Rectal smooth muscle tissue (tissue), 1 donor: ENCODE results near the gene RAPGEF2.

Experiments
- H3K27ac ChIP-seq: one replicate; pipeline ENCODE4 v1.7.0; 2013; ENCODE audit warnings: low read depth, low read length, inconsistent platforms
- H3K27me3 ChIP-seq: one replicate; pipeline ENCODE4 v1.7.0; 2013; ENCODE audit warnings: low read length; ENCODE audit not compliant: control insufficient read depth, insufficient read depth
- H3K36me3 ChIP-seq: one replicate; pipeline ENCODE4 v1.7.0; 2013; ENCODE audit warnings: low read length; ENCODE audit not compliant: control insufficient read depth, insufficient read depth
- H3K4me1 ChIP-seq: one replicate; pipeline ENCODE4 v1.7.0; 2013; ENCODE audit warnings: low read length; ENCODE audit not compliant: control insufficient read depth, insufficient read depth
- H3K4me3 ChIP-seq: one replicate; pipeline ENCODE4 v1.7.0; 2013; ENCODE audit warnings: low read length
- H3K9ac ChIP-seq: one replicate; pipeline ENCODE4 v1.7.0; 2013; ENCODE audit warnings: low read length

The RAPGEF2 gene

DNA sequence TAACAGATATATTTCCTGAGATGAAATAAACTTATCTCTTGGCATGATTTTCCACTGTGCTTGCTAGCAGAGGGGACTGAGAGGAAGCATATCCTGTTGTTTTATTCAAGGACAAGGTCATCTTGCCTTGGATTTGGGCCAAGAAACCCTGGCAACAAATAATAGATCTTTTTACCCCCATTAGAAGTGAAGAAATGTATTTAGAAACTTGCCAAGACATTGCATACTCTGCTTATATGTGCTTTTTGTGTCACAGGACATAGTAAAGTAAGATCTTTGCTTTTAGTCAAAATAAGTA, 170.2 kb downstream of the RAPGEF2 start:
- no peaks in the 10 kb centered on the region for H3K36me3 ChIP-seq
- H3K27ac ChIP-seq, result no peak overlapping the region
- H3K27me3 ChIP-seq, result no peaks in the 10 kb centered on the region
- no peak overlapping the region for H3K4me3 ChIP-seq
- H3K9ac ChIP-seq, result no peak overlapping the region
- peaks cover 5% of the 10 kb centered on the region for H3K4me1 ChIP-seq

DNA sequence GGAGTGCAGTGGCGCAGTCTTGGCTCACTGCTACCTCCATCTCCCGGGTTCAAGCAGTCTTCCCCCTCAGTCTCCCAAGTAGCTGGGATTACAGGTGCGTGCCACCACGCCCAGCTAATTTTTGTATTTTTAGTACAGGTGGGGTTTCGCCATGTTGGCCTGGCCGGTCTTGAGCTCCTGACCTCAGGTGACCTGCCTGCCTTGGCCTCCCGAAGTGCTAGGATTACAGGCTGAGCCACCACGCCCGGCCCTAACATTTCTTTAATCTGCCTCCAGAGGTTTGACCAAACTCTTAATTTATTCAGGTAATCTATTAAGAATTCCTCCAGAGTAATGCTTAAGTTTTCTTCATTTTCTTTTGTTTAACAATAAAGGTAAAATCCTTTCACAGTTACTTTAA, 171.0 kb downstream of the RAPGEF2 start:
- Histone ChIP-seq H3K36me3 (no peaks in the 10 kb centered on the region), H3K9ac (no peak overlapping the region), H3K4me1 (peaks cover 5% of the 10 kb centered on the region), H3K27me3 (no peaks in the 10 kb centered on the region), H3K4me3 (no peak overlapping the region), H3K27ac (no peak overlapping the region)

DNA sequence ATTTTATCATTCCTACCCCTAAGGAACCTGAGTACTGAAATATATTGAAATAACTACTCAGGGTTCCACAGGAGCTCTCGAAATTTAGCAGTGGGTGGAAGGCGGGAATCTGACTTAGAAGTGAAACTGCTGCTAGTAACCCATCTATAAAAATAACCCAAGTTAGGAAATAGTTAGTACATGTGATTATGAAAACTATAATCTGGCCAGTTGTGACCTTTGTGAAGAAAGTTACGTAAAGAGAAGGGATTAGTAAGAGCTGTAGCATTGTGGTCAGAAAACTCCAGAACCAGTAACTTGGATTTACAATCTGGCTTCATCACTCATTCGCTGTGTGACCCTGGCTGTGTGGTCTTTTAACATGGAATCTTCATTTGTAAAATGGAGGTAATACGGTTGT, 175.5 kb downstream of the RAPGEF2 start:
- H3K9ac ChIP-seq, result no peak overlapping the region

DNA sequence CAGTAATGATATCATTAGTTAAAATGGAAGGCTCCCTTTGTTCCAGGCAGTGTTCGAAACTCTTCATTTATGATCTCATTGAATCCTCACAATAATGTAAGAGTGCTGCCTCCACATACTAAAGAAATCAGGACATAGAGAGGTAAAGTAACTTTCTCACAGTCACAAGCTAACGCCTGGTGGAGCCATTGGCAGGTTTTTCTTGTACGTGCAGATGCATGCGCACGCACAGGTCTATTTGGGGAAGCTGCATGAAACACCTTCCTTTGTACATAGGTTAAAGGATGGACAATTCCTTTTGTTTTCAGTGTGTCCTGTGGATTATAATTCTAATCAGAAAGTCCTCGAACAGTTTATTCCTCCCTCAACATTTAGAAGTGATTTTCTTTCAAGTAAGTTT, 176.2 kb downstream of the RAPGEF2 start:
- Histone ChIP-seq H3K27ac (no peak overlapping the region), H3K4me3 (no peak overlapping the region), H3K36me3 (no peaks in the 10 kb centered on the region), H3K27me3 (no peaks in the 10 kb centered on the region), H3K9ac (no peak overlapping the region), H3K4me1 (no peaks in the 10 kb centered on the region)

More for the DNA sequence above, 175.5 kb downstream of the RAPGEF2 start:
- no peak overlapping the region for H3K4me3 ChIP-seq
- no peaks in the 10 kb centered on the region for H3K4me1 ChIP-seq
- no peaks in the 10 kb centered on the region for H3K36me3 ChIP-seq
- no peak overlapping the region for H3K27ac ChIP-seq
- H3K27me3 ChIP-seq, result no peaks in the 10 kb centered on the region

DNA sequence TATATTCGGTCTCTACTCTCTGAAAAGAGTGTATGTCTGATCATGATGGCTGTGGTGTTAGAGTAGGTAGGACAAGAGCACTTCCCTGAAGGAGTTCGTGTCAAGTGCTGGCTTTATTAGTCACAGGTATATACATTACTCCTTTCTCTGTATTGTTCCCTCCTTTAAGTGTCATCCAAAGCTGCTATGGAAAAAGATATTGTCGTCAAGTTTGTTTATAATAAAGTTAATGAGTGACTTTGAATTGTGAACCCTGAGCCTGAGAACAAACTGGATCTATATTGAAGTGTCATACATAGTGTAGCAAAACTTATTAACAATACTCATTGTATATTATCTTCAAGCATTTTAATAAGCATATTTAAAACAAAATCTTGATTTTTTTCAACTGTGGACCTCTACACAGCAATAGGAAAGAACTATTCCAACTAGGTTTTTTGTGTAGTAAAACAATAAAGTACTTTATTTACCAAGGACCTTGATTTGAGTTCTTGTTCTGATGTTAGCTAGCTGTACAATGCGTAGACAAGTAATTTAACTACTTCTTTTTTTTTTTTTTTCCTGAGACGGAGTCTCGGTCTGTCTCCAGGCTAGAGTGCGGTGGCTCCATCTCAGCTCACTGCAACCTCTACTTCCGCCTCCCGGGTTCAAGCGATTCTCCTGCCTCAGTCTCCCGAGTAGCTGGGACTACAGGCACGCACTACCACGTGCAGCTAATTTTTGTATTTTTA, 177.7 kb downstream of the RAPGEF2 start:
- H3K27ac ChIP-seq, result no peak overlapping the region
- no peak overlapping the region for H3K9ac ChIP-seq
- H3K36me3 ChIP-seq, result no peaks in the 10 kb centered on the region
- H3K4me1 ChIP-seq, result no peaks in the 10 kb centered on the region
- no peak overlapping the region for H3K4me3 ChIP-seq
- H3K27me3 ChIP-seq, result no peaks in the 10 kb centered on the region

DNA sequence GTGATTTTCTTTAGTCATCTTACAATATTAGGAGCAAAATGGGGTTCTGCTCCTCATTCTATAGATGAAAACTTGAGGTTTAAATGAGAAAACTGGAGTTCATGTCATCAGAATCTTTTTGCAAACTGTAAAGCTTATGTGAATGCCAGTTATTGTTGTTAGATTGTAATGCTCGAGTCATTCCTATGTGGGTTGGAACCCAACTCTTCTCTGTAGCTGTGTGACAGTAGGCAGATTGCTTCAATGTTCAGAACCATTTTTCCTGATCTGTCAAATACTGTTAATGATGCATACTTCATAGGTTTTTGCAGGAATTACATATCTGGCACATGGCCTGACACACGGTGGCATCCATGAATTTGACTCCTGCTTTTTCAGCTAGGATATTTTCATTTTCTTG, 178.9 kb downstream of the RAPGEF2 start:
- no peak overlapping the region for H3K4me3 ChIP-seq
- no peaks in the 10 kb centered on the region for H3K4me1 ChIP-seq
- H3K36me3 ChIP-seq, result no peaks in the 10 kb centered on the region
- H3K9ac ChIP-seq, result no peak overlapping the region
- no peaks in the 10 kb centered on the region for H3K27me3 ChIP-seq
- H3K27ac ChIP-seq, result no peak overlapping the region

DNA sequence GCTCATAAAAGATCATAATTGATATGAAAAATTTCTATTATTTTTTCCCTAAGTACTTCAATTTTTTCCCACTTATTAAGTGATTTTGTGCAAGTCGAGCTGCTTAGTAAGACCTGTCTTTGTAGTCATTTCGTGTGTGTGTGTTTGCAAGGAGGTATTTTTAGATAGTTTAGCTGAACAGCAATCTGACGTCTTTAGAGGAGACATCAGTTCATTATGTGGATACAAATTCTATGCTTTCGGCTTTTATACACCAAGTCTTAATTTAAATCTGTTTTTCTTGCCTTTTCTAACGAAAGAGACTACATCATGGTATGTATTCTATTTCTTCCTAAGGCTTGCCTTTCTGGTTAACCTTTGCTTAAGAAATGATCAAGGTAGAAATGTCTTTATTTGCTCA, 179.4 kb downstream of the RAPGEF2 start:
- H3K4me1 ChIP-seq, result no peaks in the 10 kb centered on the region
- no peaks in the 10 kb centered on the region for H3K27me3 ChIP-seq
- no peak overlapping the region for H3K27ac ChIP-seq
- H3K4me3 ChIP-seq, result no peak overlapping the region
- no peaks in the 10 kb centered on the region for H3K36me3 ChIP-seq
- H3K9ac ChIP-seq, result no peak overlapping the region

DNA sequence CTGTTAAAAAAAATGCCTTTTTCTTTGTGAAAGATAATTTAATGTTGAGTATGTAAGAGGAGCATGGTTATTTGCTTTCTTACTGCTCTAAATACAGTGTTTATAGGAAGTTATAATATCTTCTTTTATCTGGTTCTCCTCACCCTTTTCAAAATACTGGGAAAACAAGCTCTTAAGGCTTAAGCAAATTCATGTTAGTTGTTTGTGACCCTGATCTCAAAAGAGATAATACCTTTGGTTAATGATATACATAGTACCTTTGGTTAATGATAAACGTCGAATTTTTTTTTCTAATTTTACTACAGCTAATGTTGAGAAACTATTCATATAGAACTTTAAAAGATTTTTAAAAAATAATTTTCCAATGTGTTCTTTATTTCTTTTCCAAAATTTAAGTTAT, 180.1 kb downstream of the RAPGEF2 start:
- H3K9ac ChIP-seq, result no peak overlapping the region
- H3K27ac ChIP-seq, result no peak overlapping the region
- no peaks in the 10 kb centered on the region for H3K36me3 ChIP-seq
- no peaks in the 10 kb centered on the region for H3K27me3 ChIP-seq
- H3K4me3 ChIP-seq, result no peak overlapping the region
- H3K4me1 ChIP-seq, result no peaks in the 10 kb centered on the region

DNA sequence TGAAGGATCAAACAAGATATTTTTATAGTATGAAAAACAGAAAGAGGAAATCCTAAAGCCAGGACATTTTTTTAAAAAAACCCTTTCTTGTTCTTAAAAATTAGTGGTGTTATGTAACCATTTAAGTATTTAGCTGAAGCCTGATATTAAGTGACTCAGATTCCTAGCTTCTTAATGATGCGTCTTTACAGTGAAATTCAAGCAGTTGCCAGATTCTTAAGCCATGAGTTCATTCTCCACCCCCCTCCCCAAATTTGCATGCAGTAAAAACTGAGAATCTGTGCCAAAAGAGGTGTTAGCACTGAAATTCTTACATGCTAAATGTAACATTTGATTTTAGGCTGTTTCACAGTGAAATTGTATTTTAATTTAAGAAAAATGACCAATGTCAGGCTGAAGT, 180.8 kb downstream of the RAPGEF2 start:
- no peak overlapping the region for H3K27ac ChIP-seq
- no peak overlapping the region for H3K9ac ChIP-seq
- H3K4me3 ChIP-seq, result no peak overlapping the region

DNA sequence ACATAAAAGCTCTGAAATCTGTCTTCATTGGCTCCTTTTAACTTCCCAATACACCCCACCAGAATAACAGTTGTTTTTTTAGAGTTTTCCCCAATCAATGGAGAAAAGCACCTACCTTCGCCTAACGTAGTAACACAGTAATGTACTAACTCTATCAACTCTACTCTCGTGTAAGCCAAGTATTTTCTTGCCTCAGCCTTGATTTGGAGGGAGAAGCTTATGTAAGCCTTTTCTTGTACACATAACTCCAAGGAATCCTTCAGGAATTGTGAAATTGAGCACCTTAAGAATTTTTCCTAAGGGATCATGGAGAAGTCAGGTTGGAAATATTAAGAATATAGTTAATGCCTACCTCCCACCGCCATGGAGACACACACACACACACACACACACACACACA, 181.2 kb downstream of the RAPGEF2 start:
- Histone ChIP-seq H3K27me3 (no peaks in the 10 kb centered on the region), H3K36me3 (no peaks in the 10 kb centered on the region), H3K9ac (no peak overlapping the region), H3K4me3 (no peak overlapping the region), H3K27ac (no peak overlapping the region), H3K4me1 (no peaks in the 10 kb centered on the region)

More for the DNA sequence above, 180.8 kb downstream of the RAPGEF2 start:
- Histone ChIP-seq H3K4me1 (no peaks in the 10 kb centered on the region), H3K27me3 (no peaks in the 10 kb centered on the region), H3K36me3 (no peaks in the 10 kb centered on the region)

DNA sequence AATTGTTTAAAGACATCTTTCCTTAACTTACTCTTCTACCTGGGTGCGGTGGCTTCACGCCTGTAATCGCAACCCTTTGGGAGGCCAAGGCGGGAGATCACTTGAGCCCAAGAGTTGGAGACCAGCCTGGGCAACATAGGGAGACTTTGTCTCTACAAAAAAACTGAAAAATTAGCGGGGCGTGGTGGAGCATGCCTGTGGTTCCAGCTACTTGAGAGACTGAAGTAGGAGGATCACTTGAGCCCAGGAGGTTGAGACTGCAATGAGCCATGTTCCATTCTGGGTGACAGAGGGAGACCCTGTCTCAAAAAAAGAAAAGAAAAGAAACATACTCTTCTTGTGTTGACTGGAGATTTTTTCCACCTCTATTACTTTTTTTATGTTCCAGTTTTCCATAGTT, 181.9 kb downstream of the RAPGEF2 start:
- Histone ChIP-seq H3K36me3 (no peaks in the 10 kb centered on the region), H3K27me3 (no peaks in the 10 kb centered on the region), H3K4me1 (no peaks in the 10 kb centered on the region), H3K27ac (no peak overlapping the region), H3K9ac (no peak overlapping the region), H3K4me3 (no peak overlapping the region)

DNA sequence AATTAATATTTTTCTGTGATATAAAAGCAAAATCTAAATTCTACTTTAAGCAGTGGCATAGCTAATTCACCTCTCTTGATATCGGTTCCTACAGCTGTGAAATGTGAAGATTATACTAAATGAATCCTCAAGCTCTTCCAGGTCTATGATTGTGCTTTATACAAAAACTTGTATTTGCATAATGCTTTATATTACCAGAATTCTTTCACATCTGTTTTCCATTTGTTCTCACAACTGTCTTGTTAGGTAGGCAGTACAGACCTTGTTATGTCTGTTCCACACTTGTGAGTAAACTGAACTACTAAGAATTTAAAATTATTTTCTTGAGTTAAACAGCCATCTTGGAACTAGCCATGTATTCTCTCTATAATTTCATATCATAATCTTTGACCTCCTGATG, 184.9 kb downstream of the RAPGEF2 start:
- no peak overlapping the region for H3K9ac ChIP-seq
- H3K4me3 ChIP-seq, result no peak overlapping the region
- H3K27ac ChIP-seq, result no peak overlapping the region
- H3K4me1 ChIP-seq, result no peaks in the 10 kb centered on the region
- no peaks in the 10 kb centered on the region for H3K36me3 ChIP-seq
- no peaks in the 10 kb centered on the region for H3K27me3 ChIP-seq

DNA sequence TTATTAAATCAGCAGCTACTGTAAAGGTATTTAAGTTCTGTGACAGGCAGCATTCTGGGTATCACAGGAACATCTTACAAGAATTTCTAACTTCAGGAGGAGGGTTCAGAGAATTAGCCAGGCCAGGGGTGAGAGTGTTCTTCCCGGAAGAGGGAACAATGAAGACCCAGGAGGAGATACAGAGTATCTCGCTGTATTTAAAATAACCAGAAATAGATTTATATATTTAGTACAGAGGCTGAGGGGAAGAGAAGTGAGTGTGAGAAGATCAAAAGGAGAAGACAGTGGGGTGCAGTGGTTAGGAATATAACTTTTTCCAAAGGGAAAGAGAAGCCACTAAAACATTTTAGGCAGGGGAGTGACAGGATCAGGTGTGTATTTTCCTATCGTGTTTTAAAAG, 186.8 kb downstream of the RAPGEF2 start:
- no peaks in the 10 kb centered on the region for H3K36me3 ChIP-seq
- H3K27me3 ChIP-seq, result no peaks in the 10 kb centered on the region
- no peak overlapping the region for H3K9ac ChIP-seq
- no peaks in the 10 kb centered on the region for H3K4me1 ChIP-seq
- no peak overlapping the region for H3K4me3 ChIP-seq
- H3K27ac ChIP-seq, result no peak overlapping the region
